NCI-H1694 (cell line): Measurements from ENCODE around the gene IGF1R.
A peak's percentile ranks its signal among the peaks of the same experiment; 100 is the strongest.

Source experiments
- DNase-seq: peaks from one replicate; lab custom pipeline; 2025; lab: John Stamatoyannopoulos, UW

The IGF1R gene

DNA sequence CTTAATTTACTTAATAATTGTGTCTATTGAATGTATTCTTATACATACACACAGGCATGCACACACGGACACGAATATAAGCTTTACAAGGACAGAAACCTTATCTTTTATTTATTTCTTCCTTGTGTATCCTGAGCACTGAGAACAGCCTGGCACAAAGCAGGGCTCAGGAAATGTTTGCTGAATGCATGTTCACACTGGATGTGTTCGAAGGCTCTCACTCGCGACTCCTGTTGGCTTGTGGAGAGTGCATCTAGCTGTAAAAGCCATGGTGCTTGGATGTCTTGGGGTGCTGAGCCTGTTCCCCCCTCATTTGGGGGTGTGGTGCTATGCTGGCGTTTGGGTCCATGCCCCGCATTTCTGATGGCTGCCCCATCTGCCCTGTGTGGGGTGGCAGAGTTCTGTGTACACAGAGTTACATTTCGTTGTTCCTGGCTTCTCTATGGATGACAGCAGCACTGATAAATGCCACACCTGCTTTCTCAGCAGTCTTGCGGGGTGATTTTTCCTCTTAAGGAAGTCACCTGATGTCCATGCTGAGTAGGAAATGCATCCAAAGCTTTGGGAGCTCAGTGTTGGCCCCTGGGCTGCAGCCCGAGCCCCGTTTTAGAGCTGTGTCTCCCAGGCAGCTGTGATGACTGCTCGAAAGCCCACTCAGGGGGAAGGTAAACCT is 148.5 kb downstream of the IGF1R start:
- no peak for DNase-seq

DNA sequence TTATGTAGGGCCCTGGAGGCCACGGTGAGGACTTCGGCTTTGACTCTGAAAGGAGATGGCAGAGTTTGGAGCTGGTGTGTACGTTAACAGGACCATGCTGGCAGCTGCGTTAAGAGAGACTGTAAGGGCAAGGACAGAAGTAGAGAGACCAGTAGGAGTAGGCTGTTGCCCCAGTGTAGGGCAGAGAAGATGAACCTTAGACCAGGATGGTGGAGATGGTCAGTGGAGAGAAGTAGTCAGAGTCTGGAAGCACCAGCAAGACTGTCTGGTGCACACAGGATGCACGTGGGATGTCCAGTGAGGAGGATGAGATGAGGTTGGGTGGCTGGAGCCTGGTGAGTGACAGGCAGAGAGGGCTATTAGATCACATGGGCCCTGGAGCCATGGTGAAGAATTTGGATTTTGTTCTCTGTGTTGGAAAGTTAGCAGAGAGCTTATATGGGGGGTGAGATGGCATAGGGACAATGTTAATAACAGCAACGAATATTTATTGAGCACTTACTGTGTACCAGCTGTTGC is 150.1 kb downstream of the IGF1R start:
- DNase-seq = no peak

GRCh38 chr15:98799461-98800390 is 151.4 kb downstream of the IGF1R start:
- no peak for DNase-seq

DNA sequence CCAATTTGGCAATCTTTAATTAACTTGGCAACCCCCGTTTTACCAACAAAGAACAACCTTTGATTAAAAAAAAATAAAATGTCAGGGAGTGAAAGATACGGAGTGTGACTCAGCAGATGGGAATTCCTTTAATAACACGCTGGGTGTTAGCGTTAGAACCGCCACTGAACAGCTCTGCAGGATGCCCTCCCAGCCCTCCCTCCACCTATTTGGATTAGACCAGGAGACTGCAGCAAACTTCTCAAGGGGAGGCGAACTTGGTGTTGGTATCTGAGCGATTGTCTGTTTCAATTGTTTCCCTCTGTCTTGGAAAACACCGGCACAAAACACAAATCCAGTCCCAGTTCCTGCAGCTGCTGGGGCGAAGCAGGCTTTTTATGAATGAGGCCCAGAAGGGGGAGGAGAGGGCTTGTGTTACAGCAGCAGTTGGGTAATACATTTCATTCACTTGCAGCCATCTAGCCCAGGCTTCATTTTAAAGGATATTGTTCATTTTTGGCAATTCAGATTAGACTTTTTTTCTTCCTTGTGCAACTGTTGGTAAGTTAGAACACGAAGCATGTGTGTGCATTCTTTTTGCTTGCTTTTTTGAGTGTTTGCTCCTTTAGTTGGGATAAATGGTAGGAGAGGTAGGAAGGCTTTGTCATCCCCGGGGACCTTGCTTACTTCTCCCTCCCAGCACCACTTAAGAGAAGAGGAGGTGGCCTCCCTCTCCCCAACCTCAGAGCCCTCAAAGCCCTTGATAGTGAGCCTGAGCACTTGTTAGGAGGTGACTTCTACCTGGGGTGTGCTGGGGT is 152.3 kb downstream of the IGF1R start:
- peak; percentile 23 for DNase-seq

DNA sequence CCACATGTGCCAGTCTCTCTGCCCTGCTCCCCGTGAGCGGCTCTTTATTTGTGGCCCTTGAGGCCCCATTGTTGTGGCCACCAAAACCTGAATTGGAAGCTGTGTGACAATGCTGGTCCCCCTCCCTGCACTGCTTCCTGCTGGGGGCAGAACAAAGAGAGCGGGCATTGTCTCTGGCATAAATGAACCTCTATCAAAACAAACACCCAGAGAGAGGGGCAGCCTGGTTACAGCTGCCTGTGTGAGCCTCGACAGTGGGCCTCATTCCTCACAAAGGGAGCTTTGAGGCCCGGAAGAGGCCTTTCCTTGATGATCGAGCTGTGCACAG is 152.9 kb downstream of the IGF1R start:
- DNase-seq = no peak

GRCh38 chr15:98802187-98802586 is 153.8 kb downstream of the IGF1R start:
- DNase-seq = no peak

DNA sequence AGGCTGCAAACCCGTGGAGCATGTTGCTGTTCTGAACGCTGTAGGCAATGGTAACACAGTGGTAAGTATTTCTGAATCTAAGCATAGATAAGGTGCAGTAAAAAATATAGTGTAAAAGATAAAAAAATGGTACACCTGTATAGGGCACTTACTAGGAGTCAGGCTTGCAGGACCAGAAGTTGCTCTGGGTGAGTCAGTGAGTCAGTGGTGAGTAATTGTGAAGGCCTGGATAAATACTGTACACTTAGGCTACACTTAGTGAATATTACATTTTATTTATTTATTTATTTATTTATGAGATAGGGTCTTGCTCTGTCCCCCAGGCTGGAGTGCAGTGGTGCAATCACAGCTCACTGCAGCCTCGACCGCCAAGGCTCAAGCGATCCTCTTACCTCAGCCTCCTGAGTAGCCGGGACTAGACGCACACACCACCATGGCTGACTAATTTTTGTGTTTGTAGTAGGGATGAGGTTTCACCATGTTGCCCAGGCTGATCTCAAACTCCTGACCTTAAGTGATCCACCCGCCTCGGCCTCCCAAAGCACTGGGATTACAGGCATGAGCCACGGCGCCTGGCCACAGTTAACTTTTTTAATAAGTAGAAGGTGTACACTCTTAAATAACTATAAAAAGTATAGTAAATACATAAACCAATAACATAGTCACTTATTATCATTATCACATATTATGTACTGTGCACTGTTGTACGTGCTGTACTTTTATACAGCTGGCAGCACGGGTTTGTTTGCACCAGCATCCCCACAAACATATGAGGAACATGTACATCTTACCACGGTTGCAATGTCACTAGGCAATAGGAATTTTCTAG is 155.1 kb downstream of the IGF1R start:
- no peak for DNase-seq

- no peak for DNase-seq
Observed at GRCh38 chr15:98804057-98804380, 155.7 kb downstream of the IGF1R start.

- no peak for DNase-seq
Observed at GRCh38 chr15:98805434-98806274, 157.3 kb downstream of the IGF1R start.

DNA sequence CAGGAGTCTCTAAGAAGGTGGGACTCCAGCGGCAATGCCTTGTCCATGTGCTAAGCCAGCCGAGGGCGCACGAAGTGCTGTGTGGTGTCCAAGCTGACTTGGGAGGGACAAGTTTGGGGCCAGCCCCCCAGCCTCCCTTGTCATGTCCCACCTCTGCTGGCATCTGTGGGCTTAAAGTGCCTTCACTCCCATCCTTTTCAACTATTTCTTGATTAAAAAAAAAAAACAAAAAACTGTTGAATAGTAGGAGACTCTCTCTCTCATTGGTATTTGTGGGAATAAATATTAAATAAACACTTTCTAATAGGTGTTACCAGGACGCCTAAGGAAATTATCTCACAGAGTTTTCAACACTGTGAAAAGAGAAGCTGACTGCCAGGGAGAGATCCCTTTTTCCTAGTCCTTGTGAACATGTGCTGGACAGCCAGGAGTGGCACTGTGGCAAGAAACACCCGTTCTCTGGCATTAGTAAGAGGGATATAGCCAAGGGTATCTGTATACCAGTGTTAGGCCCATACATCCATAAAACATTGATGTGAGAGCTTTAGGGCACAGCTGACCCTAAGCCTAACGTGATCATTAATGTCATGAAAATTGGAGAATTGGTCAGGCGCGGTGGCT is 158.0 kb downstream of the IGF1R start:
- DNase-seq = no peak

DNA sequence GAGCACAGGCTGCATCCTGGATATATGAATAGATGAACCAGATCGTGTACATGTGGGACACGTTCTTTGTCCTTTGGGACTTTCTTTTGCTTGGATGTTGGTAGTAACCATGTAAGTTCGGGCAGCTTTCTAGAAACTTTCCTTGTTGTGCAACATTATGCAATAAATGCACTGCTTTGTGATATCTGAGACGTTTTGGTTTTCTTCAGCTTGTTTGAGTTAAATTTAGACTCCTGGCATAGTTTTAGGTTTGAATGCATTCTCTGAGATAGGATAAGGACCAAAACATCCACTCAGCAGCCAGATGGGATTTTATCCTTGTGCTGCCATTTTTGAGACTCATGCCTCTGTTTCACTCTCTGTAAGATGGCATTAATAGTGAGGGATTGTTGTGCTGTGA is 158.9 kb downstream of the IGF1R start:
- DNase-seq = no peak

DNA sequence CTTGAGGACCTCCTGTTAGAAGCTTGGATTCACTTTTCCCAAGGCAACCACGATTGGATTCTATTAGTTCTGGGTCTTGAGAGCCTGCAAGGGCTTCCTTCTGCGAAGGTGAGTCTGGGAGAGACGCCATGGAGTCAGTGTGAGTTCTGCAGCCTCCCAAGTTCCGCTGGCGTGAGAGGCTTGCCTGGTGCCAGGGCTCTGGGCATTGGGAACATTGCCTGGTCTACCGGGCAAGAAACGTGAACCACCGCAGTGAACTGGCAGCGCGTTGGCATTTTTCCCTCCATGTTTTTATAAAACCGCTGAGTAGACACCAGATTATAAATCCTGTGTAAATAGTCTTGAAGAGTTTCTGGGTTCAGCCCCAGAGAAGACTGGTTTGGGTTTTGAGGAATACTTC is 160.9 kb downstream of the IGF1R start:
- no peak for DNase-seq

GRCh38 chr15:98812716-98813446 is 164.5 kb downstream of the IGF1R start:
- DNase-seq = no peak

DNA sequence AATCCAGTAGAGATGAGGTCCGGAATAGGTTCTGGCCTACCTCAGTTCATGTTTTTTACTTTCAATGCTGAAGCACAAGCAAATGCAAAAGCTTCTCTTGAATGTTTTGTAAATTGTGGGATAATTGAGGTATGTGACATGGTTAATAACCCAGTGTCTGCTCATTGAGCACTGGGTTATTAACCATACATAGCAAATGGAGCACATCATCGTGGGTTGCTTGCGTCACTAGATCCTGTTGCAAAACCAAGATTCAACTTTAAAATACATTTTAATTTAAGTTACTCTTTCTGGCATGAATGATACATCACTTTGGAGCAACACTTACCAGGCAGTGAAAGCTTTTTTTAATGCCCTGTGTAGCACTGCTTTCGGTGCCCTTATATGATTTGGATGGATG is 165.6 kb downstream of the IGF1R start:
- no peak for DNase-seq

DNA sequence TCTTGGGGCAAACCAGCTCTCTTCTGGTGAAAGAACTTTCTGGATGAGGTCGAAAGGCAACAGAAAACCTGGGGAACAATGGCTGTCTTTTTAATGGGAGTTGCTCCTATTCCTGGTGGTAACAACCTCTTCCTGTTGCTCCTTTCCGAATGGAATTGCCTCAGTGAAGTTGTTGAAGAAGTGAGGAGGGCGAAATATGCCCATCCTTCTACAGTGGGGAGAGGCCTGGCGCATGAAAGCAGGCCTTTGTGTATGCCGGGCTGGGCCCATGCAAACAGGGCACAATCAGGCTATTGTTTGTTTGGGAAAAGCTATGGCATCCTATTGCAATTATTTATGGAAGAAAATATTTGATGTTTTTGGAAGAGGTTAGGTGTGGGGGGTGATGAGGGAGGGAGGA is 166.9 kb downstream of the IGF1R start:
- DNase-seq = no peak

- DNase-seq = no peak
Observed at GRCh38 chr15:98817745-98818144, 169.4 kb downstream of the IGF1R start.

DNA sequence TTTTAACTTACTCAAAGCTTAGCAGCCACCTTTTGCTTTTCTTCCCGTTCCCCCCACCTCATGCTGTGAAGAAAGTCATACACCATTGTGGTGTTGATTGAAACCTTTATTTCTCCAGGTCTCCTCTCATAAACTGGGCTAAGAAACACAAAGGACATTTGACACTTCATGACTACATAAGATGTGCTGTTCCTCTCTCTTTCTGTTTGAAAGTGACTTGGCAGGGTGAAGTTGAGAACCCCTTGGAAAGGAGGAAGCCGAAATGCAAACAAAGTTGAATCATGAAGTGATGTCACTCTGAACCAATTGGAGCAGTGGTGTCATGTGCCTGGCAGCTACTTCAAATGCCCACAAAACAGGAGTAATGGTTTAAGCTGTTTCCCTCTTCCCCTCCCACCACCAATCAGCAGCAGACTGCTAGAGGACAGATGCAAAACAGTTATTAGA is 174.7 kb downstream of the IGF1R start:
- no peak for DNase-seq

GRCh38 chr15:98823616-98824015 is 175.3 kb downstream of the IGF1R start:
- no peak for DNase-seq

DNA sequence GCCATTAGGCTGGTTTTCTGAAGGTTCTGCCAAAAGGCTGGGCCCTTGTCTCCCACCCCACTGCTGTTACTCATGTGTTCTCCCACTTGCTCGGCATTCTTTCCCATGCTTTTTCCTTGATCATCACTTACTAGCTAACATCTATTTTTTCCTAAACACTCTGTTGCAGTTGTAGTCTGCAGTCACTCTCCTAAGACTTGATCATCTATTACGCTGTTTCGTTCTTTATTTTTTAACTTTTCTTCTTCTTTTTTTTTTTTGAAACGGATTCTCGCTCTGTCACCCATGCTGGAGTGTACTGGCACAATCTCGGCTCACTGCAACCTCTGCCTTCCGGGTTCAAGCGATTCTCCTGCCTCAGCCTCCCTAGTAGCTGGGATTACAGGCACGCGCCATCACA is 176.3 kb downstream of the IGF1R start:
- no peak for DNase-seq

- no peak for DNase-seq
Observed at GRCh38 chr15:98826658-98827057, 178.3 kb downstream of the IGF1R start.
